ENCODE measurements around the gene MAP3K10. TPM values are rescaled to one million over a fixed set of nuclear protein-coding genes. Genes with fewer than 3 reads are reported as not detected.

Gene MAP3K10
- total and polyA plus RNA-seq, 9 of the 15 experiments (the other 6 are each of a cell fraction or from before 2014, with no cell fraction given) = 0.01 to 8.0 (median 2.7) TPM; not detected in 1

GRCh38 chr19:40257096-40257517 lies 65.9 kb downstream of the MAP3K10 start:
- H3K9me3 ChIP-seq (replicated peaks; ENCODE audit: control insufficient read depth, insufficient read depth, low read depth, low read length) = no peaks in the 10 kb centered on the region
- peaks cover 55% of the 10 kb centered on the region for H3K79me2 ChIP-seq (ENCODE audit: control insufficient read depth, insufficient read depth, low read length)
- H3K36me3 ChIP-seq (ENCODE audit: control insufficient read depth, insufficient read depth, low read length) = peaks cover 61% of the 10 kb centered on the region; the same call in 2 of the 3 replicates
- no peak overlapping the region for H2AFZ ChIP-seq (ENCODE audit: low read depth, low read length)
- DNase-seq (ENCODE audit: extremely low read depth in 1 of 4, low spot score in 3 of 4) = no peak
- BruUV-seq (replicated peaks) = no TSS peak
- no peak overlapping the region for H3K9ac ChIP-seq (ENCODE audit: insufficient read depth in 1 of 2, low read depth in 2 of 2, low read length in 2 of 2)
- CTCF ChIA-PET (ENCODE audit: low intra/inter-chr PET ratio) = no interaction called here
- ATAC-seq = no peak
- in situ Hi-C loops (cut with MboI) (no loop called here), intact Hi-C loops (cut with micrococcal nuclease) (no loop called here)
- no peak for TF ChIP-seq ZBTB7A (IDR thresholded peaks at IDR 0.05; ENCODE audit: borderline replicate concordance, control insufficient read depth, low read depth, low read length)
- no peak for TF ChIP-seq FOXM1 (IDR thresholded peaks at IDR 0.05; ENCODE audit: low read depth)
- TF ChIP-seq FOXM1 (CRISPR knock-in tag; IDR thresholded peaks at IDR 0.05; ENCODE audit: low read depth) = no peak
- TF ChIP-seq HNRNPUL1 (IDR thresholded peaks at IDR 0.05; ENCODE audit: low read length) = no peak
- no peak for TF ChIP-seq NRF1 (conservative IDR thresholded peaks at IDR 0.05 in 1 of 2, IDR thresholded peaks at IDR 0.05 in 1 of 2)
- TF ChIP-seq MCM3 (IDR thresholded peaks at IDR 0.05) = no peak
- FAIRE-seq = no peak
- H3K4me2 ChIP-seq (ENCODE audit: insufficient read depth, low read length) = no peak overlapping the region
- H3K4me1 ChIP-seq (replicated peaks in 1 of 2; ENCODE audit: control insufficient read depth in 2 of 2, insufficient read depth in 2 of 2, low read length in 2 of 2) = peaks cover 0 to 4% of the 10 kb centered on the region in 2 experiments; a peak in 1 of 5 replicates
- POLR2A ChIA-PET = no interaction called here
- no peaks in the 10 kb centered on the region for H3K27me3 ChIP-seq (ENCODE audit: control insufficient read depth in 2 of 2, insufficient read depth in 2 of 2, low read length in 2 of 2)
- 97% methylated on average over 7 of the region's 9 CpGs for WGBS (ENCODE audit: insufficient coverage, low coverage, missing lambda C conversion rate)
- H4K20me1 ChIP-seq (replicated peaks; ENCODE audit: control insufficient read depth, insufficient read depth, low read length) = no peaks in the 10 kb centered on the region; the same call in 1 of the 2 replicates
- no peak overlapping the region for H3K4me3 ChIP-seq
- H3K9me1 ChIP-seq (ENCODE audit: control insufficient read depth, insufficient read depth, low read length) = no peaks in the 10 kb centered on the region
- H3K27ac ChIP-seq (ENCODE audit: extremely low read depth, low read depth, low read length) = no peak overlapping the region

- peaks cover 10% of the 10 kb centered on the region; the same call in 1 of the 2 replicates for H4K20me1 ChIP-seq (replicated peaks; ENCODE audit: control insufficient read depth, insufficient read depth, low read length)
- TF ChIP-seq MLLT1 (IDR thresholded peaks at IDR 0.05) (no peak), ETV1 (tag; conservative IDR thresholded peaks at IDR 0.05; ENCODE audit: low read depth) (no peak), ZNF41 (CRISPR knock-in tag; conservative IDR thresholded peaks at IDR 0.05) (no peak), SRF (CRISPR knock-in tag; IDR thresholded peaks at IDR 0.05) (no peak), VEZF1 (CRISPR knock-in tag; IDR thresholded peaks at IDR 0.05) (no peak), HEY1 (CRISPR knock-in tag; IDR thresholded peaks at IDR 0.05; ENCODE audit: borderline replicate concordance) (no peak), KLF6 (CRISPR knock-in tag; IDR thresholded peaks at IDR 0.05; ENCODE audit: borderline replicate concordance) (no peak), FOXM1 (IDR thresholded peaks at IDR 0.05; ENCODE audit: low read depth) (no peak), FOXM1 (CRISPR knock-in tag; IDR thresholded peaks at IDR 0.05; ENCODE audit: low read depth) (no peak)
- intact Hi-C loops (cut with micrococcal nuclease) = no loop called here
- FAIRE-seq (no peak), ATAC-seq (no peak), DNase-seq (ENCODE audit: extremely low read depth in 1 of 4, low spot score in 3 of 4) (no peak)
- peaks cover 81% of the 10 kb centered on the region for H3K79me2 ChIP-seq (ENCODE audit: control insufficient read depth, insufficient read depth, low read length)
- POLR2A ChIA-PET = no interaction called here
- no peak overlapping the region for H2AFZ ChIP-seq (ENCODE audit: low read depth, low read length)
- H3K27me3 ChIP-seq (ENCODE audit: control insufficient read depth in 2 of 2, insufficient read depth in 2 of 2, low read length in 2 of 2) = no peaks in the 10 kb centered on the region
- CTCF ChIA-PET (ENCODE audit: low intra/inter-chr PET ratio) = no interaction called here
- H3K27ac ChIP-seq (ENCODE audit: extremely low read depth, low read depth, low read length) = no peak overlapping the region
- H3K4me2 ChIP-seq (ENCODE audit: insufficient read depth, low read length) = no peak overlapping the region
- WGBS (ENCODE audit: insufficient coverage, low coverage, missing lambda C conversion rate) = 81% methylated on average over 7 of the region's 8 CpGs
- BruUV-seq (replicated peaks) = no TSS peak
- H3K36me3 ChIP-seq (ENCODE audit: control insufficient read depth, insufficient read depth, low read length) = peaks cover 60% of the 10 kb centered on the region; the same call in 2 of the 3 replicates
- no peak overlapping the region for H3K4me3 ChIP-seq
- no peaks in the 10 kb centered on the region for H3K9me3 ChIP-seq (replicated peaks; ENCODE audit: control insufficient read depth, insufficient read depth, low read depth, low read length)
- in situ Hi-C loops (cut with MboI) = no loop called here
- H3K9me1 ChIP-seq (ENCODE audit: control insufficient read depth, insufficient read depth, low read length) = no peaks in the 10 kb centered on the region
- peaks cover 0 to 32% of the 10 kb centered on the region in 2 experiments; a peak in 2 of 5 replicates for H3K4me1 ChIP-seq (replicated peaks in 1 of 2; ENCODE audit: control insufficient read depth in 2 of 2, insufficient read depth in 2 of 2, low read length in 2 of 2)
- H3K9ac ChIP-seq (ENCODE audit: insufficient read depth in 1 of 2, low read depth in 2 of 2, low read length in 2 of 2) = no peak overlapping the region
These were observed 70.4 kb downstream of the MAP3K10 start for GRCh38 chr19:40261631-40262030.

Data from K562 (cell line).